Bronchial smooth muscle cell (primary cell): Measurements from ENCODE around the gene CDC42SE1. TPM values are rescaled to one million over a fixed set of nuclear protein-coding genes. Genes with fewer than 3 reads are reported as not detected.

Experiments
- total RNA-seq: library from RNA; depleted of rRNA; stranded (reverse); fragments of >200 nt; gene quantifications from 2 replicates; pipeline ENCODE4 v1.2.1, GENCODE V29; 2014

CDC42SE1 gene, protein sequence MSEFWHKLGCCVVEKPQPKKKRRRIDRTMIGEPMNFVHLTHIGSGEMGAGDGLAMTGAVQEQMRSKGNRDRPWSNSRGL
- total RNA-seq, result 23.6 and 24.7 TPM in 2 replicates

DNA sequence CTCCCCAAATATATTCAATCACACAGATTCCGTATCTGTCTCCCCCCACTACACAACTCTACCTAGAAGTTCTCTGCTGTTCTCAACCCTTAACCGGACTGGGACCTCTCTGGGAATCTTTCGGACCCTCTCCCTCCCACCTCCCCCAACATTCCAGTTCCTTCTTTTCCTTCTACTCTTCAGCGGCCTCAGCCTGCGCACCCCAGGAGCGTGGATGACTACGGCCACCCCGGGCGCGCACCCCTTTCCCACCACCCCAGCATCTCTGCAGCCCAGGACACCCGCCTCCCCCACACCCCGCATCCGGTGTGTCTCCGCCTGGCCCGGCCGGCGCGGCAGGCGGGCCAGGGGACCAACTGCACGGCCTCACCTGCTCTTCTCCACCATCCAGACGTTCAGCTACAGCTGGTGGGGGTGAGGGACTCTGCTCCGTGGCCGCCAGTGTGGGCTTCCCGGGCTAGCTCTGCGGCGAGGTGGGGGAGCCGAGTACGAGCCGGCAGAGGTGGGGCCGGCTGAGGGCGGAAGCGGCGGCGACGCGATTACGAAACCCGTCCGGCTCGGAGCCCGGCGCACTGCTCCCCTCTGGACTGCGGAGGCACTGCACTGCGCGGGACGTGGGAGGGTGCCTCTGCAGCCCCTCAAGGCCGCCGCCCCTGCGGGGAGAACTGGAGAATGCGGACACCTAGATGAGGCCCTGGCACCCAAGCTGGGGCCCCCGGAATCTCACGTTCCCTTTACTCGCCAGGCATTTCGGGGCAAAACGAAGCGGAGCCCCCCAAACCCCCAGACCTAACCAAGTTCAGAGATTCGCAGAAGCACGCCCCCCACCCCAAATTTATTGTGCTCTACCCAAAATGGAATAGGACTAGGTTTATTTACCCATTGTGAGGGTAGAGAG, at the start of gene CDC42SE1:
Gene CDC42SE1 (minus strand): TSS at position 514 of the 898 bp plus-strand sequence. CDS start 3,892 bp downstream, outside the sequence.

DNA sequence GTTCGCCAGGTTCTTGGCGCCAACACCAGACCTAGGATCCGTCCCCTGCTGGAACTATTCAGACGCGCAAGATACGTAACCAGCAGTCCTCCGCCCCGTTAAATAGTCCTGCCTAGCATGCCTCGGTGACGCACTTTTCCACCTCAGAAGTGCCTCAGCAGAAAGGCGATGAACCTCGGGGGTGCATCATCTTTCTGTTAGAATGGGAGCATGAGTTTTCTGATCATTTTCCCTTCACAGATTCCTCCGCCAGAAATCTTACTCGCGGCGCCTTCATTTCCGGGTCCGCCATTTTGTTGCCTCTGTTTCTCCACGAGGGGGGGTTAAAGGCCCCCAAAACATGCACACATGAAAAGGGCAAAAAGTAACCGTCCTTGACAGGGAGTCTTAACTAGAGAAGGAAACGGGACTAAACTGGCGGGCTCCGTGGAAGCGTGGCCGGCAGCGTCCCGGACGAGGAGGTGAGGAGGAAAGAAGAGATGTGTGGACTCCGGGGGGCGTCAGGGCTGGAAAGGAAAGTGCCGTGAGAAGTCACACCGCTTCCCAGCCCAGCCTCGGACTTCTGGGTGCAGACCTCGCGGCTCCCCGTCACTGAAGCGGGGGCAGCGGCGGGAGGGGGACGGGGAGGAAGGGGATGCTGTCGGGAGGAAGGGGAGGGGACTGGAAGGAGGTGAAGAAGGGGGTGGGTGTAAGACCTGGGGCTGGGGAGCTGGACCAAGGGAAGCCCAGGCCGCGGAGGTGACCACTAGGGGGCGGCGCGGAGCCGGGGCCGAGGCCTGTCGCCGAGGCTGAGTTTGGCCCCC, 11.3 kb upstream of the CDC42SE1 start, which contains the start of gene GABPB2:
Gene GABPB2 (plus strand): TSS at position 288 of the 803 bp plus-strand sequence. CDS start 17,429 bp downstream, outside the sequence.

DNA sequence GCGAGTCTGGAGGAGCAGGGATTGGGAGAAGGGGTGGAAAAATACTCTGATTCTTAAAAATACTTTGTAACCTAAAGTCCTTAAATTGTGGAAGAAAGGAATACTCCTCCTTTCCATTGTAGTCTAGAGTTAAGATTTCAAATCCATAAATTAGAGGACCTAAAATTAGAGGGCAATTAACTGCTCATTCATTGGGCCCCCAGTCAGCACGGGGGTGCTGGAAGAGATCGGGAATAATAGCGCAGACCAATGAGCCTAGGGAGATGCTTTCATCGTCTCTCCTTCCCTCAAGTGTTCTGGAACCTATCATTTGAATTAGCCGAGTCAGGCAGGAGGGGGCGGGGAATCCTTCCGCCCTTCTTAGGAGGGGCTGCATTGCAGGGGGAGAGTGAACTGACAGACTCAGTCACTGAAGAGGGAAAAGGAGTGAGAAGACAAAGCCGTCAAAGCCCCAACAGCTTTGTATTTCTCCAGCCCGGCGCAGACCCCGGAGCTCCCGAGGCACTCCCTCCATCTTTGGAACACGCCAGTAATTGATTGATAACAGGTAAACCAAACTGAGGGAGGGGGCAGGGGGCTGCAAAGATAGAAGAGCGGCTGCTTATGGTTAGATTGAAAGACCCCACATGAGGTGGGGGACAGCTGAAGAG, 710 bp upstream of the CDC42SE1 start, which contains the start of gene MLLT11:
Gene MLLT11 (plus strand): TSS at position 391 of the 650 bp plus-strand sequence. CDS start 6,828 bp downstream, outside the sequence.

DNA sequence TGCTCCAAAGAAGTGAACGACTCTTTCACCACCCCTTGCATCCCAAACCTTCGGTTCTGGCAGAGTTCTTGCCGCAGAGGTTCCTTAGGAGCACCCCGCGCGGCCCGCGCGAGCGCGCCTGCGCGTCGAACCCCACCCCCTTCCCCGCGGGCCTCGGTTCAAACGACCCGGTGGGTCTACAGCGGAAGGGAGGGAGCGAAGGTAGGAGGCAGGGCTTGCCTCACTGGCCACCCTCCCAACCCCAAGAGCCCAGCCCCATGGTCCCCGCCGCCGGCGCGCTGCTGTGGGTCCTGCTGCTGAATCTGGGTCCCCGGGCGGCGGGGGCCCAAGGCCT, 11.9 kb downstream of the CDC42SE1 start, which contains the start of gene C1orf56:
Gene C1orf56 (plus strand): TSS at position 161 of the 334 bp plus-strand sequence. CDS start 97 bp downstream, at position 258.

DNA sequence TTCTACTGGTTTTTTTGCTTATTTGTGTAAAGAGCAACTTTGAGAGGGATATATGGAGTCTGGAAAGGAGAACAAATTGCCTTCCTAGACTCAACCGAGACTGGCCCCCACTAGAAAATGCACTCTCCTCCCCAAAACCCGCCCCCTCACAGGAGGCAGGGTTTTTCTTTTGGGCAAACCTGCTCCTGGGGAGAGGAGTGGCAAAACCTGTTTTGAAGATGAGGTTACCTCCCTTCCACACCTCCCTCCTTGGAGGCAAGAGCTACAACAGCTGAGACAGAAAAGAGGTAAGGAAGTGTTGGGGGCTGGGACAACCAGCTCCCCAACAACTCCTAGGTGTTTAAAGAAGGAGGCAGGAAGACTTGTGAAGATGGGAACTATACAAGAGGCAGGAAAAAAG, 23.1 kb downstream of the CDC42SE1 start, which contains the start of gene BNIPL:
Gene BNIPL (plus strand): TSS at position 231 of the 400 bp plus-strand sequence. CDS start 140 bp downstream, at position 371.

DNA sequence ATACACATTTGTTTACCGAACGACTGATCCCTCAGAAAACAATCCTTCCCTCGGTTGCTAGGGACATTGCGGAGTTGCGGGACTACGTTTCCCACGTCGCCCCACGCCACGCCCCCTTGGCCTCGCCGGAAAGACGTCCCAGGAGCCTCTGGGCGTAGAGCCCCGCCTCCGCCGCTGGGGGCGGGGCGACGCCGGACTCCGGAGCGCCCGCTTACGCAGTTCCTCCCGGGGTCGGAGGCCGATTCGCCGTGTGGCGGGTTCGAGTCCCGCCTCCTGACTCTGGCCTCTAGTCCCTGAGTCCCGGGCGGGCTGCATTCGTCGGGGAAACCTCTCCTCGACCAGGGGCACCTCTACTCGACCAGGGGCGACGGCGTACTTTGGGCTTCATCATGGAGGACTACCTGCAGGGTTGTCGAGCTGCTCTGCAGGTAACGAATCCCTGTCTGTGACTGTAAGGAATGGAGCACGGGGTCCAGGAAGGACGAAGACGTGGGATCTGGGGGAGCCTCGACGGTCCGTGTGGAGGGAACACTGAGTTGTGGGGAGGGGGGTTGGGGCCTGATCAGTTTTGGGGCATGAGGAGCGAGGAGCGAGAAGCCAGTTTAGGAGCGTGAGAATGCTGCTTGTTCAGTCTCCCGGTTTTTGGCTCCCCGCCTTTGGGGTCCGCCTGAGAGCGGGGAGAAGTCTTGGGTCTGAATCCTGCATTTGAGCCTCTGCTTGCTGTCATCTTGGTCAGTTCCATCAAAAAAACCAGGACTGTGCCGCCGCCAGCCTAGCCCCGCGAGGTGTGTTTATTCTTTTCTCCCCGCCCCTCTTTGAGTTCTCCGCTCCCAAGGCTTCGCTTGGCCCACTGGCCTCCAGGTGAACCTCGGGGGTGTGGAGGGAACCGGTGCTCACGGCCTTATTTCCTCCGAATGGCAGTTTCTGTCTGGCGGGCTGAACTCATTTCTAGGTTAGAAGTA, 50.9 kb downstream of the CDC42SE1 start, which contains the start of gene PRUNE1:
Gene PRUNE1 (plus strand): TSS at position 206 of the 962 bp plus-strand sequence. CDS start 184 bp downstream, at position 390.

DNA sequence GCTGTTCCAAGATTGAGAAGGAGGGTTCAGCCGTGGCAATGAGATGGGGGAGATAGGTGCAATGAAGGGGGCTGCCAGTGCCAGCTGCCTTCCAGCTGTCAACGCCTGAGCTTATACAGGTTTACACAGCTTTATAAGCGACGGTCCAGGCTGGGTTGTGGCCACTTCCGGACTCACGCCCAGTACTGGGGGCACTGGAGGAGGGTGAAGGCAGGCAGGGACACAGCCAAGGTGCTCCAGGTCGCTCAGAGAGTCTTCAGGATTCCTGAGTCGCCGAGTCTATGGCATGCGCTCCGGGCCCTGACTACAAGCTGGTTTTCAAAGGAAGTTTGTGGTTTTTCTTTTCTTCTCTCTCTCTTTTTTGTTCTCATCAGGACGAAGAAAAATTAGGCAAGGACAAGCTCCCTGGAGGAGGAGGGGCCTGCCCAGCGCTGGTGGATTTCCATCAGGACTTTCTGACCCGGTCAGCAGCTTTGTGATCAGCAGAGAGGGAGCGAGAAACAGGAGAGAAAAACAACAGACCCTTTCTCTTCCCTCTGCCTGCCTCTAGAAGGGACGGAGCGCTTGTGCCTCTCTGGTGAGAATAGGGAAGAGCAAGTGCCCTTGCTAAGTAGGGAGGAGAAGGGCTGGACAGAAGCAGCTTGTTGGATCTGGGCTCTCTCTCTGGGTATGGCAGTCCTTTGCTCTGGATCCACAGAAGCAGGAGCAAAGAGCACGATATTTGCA, 52.9 kb downstream of the CDC42SE1 start, which contains the start of gene MINDY1:
Gene MINDY1 (minus strand): TSS at position 576 of the 726 bp plus-strand sequence. CDS start 4,285 bp downstream, outside the sequence.

Other genes with a start within 250 kb of the CDC42SE1 start
- 32.4 and 33.3 TPM in 2 replicates for gene ARNT, start 183.0 kb downstream of the CDC42SE1 start, total RNA-seq
- 0.16 TPM in 1 of 2 replicates, not detected in the other for gene CTXND2, start 172.5 kb downstream of the CDC42SE1 start, total RNA-seq
- gene SETDB1, start 133.3 kb downstream of the CDC42SE1 start, total RNA-seq, result 25.7 and 33.0 TPM in 2 replicates
- 86.2 and 93.6 TPM in 2 replicates for gene CERS2, start 84.8 kb downstream of the CDC42SE1 start, total RNA-seq
- gene ANXA9, start 77.3 kb downstream of the CDC42SE1 start, total RNA-seq, result 0.63 TPM in 1 of 2 replicates, not detected in the other
- gene MINDY1, start 52.7 kb downstream of the CDC42SE1 start, total RNA-seq, result 11.3 and 21.5 TPM in 2 replicates
- 3.2 and 5.5 TPM in 2 replicates for gene PRUNE1, start 51.2 kb downstream of the CDC42SE1 start, total RNA-seq
- gene BNIPL, start 23.0 kb downstream of the CDC42SE1 start, total RNA-seq, result 0.16 and 0.26 TPM in 2 replicates
- 1.0 and 1.4 TPM in 2 replicates for gene C1orf56, start 11.9 kb downstream of the CDC42SE1 start, total RNA-seq
- 1.5 and 2.7 TPM in 2 replicates for gene MLLT11, start 775 bp upstream of the CDC42SE1 start, total RNA-seq
- 15.3 and 28.5 TPM in 2 replicates for gene GABPB2, start 11.1 kb upstream of the CDC42SE1 start, total RNA-seq
- 0.63 and 1.7 TPM in 2 replicates for gene SEMA6C, start 87.0 kb upstream of the CDC42SE1 start, total RNA-seq
- not detected in 2 replicates for gene TNFAIP8L2, start 97.0 kb upstream of the CDC42SE1 start, total RNA-seq
- 5.0 and 6.8 TPM in 2 replicates for gene LYSMD1, start 106.3 kb upstream of the CDC42SE1 start, total RNA-seq
- 21.8 and 22.8 TPM in 2 replicates for gene SCNM1, start 106.5 kb upstream of the CDC42SE1 start, total RNA-seq
- gene TMOD4, start 116.4 kb upstream of the CDC42SE1 start, total RNA-seq, result not detected in 2 replicates
- gene VPS72, start 130.6 kb upstream of the CDC42SE1 start, total RNA-seq, result 42.6 and 51.0 TPM in 2 replicates
- gene PIP5K1A, start 138.9 kb upstream of the CDC42SE1 start, total RNA-seq, result 38.6 and 46.5 TPM in 2 replicates
- 342 and 409 TPM in 2 replicates for gene PSMD4, start 195.1 kb upstream of the CDC42SE1 start, total RNA-seq
- gene ZNF687, start 222.7 kb upstream of the CDC42SE1 start, total RNA-seq, result 7.3 and 9.0 TPM in 2 replicates